Neural cell (in vitro differentiated cells): ENCODE results near the gene S100B. TPM values are rescaled to one million over a fixed set of nuclear protein-coding genes. Genes with fewer than 3 reads are reported as not detected.

Source experiments
- H2AFZ ChIP-seq: fragments of 200-600, 300-800 bp; sonication (generic), shearing (Covaris generic); 2 replicates; pipeline ENCODE4 v1.6.0; 2014; ENCODE audit warnings: low read depth, mild to moderate bottlenecking, antibody characterized with exemption, low read length, moderate library complexity
- H3F3A ChIP-seq: fragments of 200-600 bp; shearing (Covaris generic); 2 replicates; pipeline ENCODE4 v1.6.1; 2016; ENCODE audit warnings: mild to moderate bottlenecking, moderate library complexity, mixed read lengths, antibody characterized with exemption, low read length; ENCODE audit not compliant: insufficient read depth, poor library complexity, severe bottlenecking
- H3K27ac ChIP-seq: fragments of 200-600, 300-800 bp; sonication (generic), shearing (Covaris generic); 2 replicates; pipeline ENCODE4 v1.5.1; 2014; ENCODE audit warnings: mild to moderate bottlenecking, low read length, moderate library complexity
- H3K27me3 ChIP-seq: fragments of 300-800, 200-600 bp; sonication (generic), shearing (Covaris generic); 2 replicates; pipeline ENCODE4 v1.6.0; 2014; ENCODE audit warnings: mild to moderate bottlenecking, low read depth, low read length, moderate library complexity; ENCODE audit not compliant: insufficient read depth
- H3K36me3 ChIP-seq: fragments of 300-800, 200-600 bp; sonication (generic), shearing (Covaris generic); 2 replicates; pipeline ENCODE4 v1.5.1; 2014; ENCODE audit warnings: mild to moderate bottlenecking, antibody characterized with exemption, low read length, moderate library complexity; ENCODE audit not compliant: insufficient read depth
- H3K4me2 ChIP-seq: fragments of 300-800, 200-600 bp; sonication (generic), shearing (Covaris generic); 2 replicates; pipeline ENCODE4 v1.6.0; 2014; ENCODE audit warnings: mild to moderate bottlenecking, low read length
- H3K4me3 ChIP-seq: fragments of 300-800, 200-600 bp; sonication (generic), shearing (Covaris generic); 2 replicates; pipeline ENCODE4 v1.5.1; 2014; ENCODE audit warnings: mild to moderate bottlenecking, low read length, moderate library complexity
- H3K79me2 ChIP-seq: fragments of 200-600 bp; shearing (Covaris generic); replicated peaks from 2 replicates; pipeline ENCODE4 v1.6.0; 2014; ENCODE audit warnings: mild to moderate bottlenecking, low read length, moderate library complexity; ENCODE audit not compliant: insufficient read depth
- H3K9ac ChIP-seq: fragments of 300-800, 200-600 bp; sonication (generic), shearing (Covaris generic); 2 replicates; pipeline ENCODE4 v1.6.1; 2016; ENCODE audit warnings: mild to moderate bottlenecking, low read length, mixed read lengths
- H3K9me2 ChIP-seq: fragments of 200-600 bp; shearing (Covaris generic); 2 replicates; pipeline ENCODE4 v1.6.1; 2016; ENCODE audit warnings: mild to moderate bottlenecking, low read length, mixed read lengths; ENCODE audit not compliant: insufficient read depth
- H3K9me3 ChIP-seq: fragments of 200-600, 300-800 bp; sonication (generic), shearing (Covaris generic); 2 replicates; pipeline ENCODE4 v1.6.1; 2016; ENCODE audit warnings: mild to moderate bottlenecking, mixed run types, low read length, moderate library complexity, mixed read lengths
- H4K20me1 ChIP-seq: fragments of 200-600 bp; shearing (Covaris generic); 2 replicates; pipeline ENCODE4 v1.6.1; 2016; ENCODE audit warnings: mild to moderate bottlenecking, mixed run types; ENCODE audit not compliant: insufficient read depth
- CTCF ChIP-seq: fragments of 450-650 bp; IDR thresholded peaks from 2 replicates; pipeline ENCODE4 v1.5.1; 2014; ENCODE audit warnings: antibody characterized with exemption, mild to moderate bottlenecking, moderate library complexity; ENCODE audit not compliant: poor library complexity, severe bottlenecking
- EP300 ChIP-seq: fragments of 450-650 bp; conservative IDR thresholded peaks from 2 replicates; pipeline ENCODE4 v1.6.1; 2014; ENCODE audit warnings: antibody characterized with exemption, mild to moderate bottlenecking, moderate library complexity; ENCODE audit not compliant: poor library complexity, severe bottlenecking
- EZH2 ChIP-seq: fragments of 200-600, 300-800 bp; shearing (Covaris generic), sonication (generic); IDR thresholded peaks from 2 replicates; pipeline ENCODE4 v1.6.1; 2014; ENCODE audit warnings: antibody characterized with exemption, low read length, borderline replicate concordance, mild to moderate bottlenecking; ENCODE audit not compliant: insufficient read depth, poor library complexity, severe bottlenecking
- MXI1 ChIP-seq: fragments of 450-650 bp; conservative IDR thresholded peaks from 2 replicates; pipeline ENCODE4 v1.6.1; 2014; ENCODE audit warnings: antibody characterized with exemption, mild to moderate bottlenecking; ENCODE audit not compliant: poor library complexity, severe bottlenecking
- POLR2AphosphoS5 ChIP-seq: IDR thresholded peaks from 2 replicates; pipeline ENCODE4 v1.6.1; 2012
- RAD21 ChIP-seq: fragments of 450-650 bp; conservative IDR thresholded peaks from 2 replicates; pipeline ENCODE4 v1.6.1; 2014; ENCODE audit warnings: antibody characterized with exemption, mild to moderate bottlenecking, moderate library complexity
- REST ChIP-seq: IDR thresholded peaks from 2 replicates; pipeline ENCODE4 v1.6.1; 2012; ENCODE audit warnings: borderline replicate concordance
- SMC3 ChIP-seq: fragments of 450-650 bp; conservative IDR thresholded peaks from 2 replicates; pipeline ENCODE4 v1.6.1; 2014; ENCODE audit warnings: antibody characterized with exemption, mild to moderate bottlenecking, moderate library complexity; ENCODE audit not compliant: poor library complexity
- TAF1 ChIP-seq: IDR thresholded peaks from 2 replicates; pipeline ENCODE4 v1.6.1; 2012; ENCODE audit warnings: low read depth
- polyA plus RNA-seq: library from polyadenylated mRNA; depleted of rRNA; stranded (reverse); fragments of >200 nt; gene quantifications from 2 replicates; pipeline ENCODE4 v1.2.3, GENCODE V29; 2014

S100B gene
- polyA plus RNA-seq, 1 donor from 2014 or later: 1.4 TPM

GRCh38 chr21:46639489-46640386 lies 34.9 kb upstream of the S100B start:
- peaks cover 54% of the 10 kb centered on the region for H3K79me2 ChIP-seq
- H4K20me1 ChIP-seq: peaks cover 2% of the 10 kb centered on the region
- H3K4me2 ChIP-seq: peak overlapping the region; percentile 85

DNA sequence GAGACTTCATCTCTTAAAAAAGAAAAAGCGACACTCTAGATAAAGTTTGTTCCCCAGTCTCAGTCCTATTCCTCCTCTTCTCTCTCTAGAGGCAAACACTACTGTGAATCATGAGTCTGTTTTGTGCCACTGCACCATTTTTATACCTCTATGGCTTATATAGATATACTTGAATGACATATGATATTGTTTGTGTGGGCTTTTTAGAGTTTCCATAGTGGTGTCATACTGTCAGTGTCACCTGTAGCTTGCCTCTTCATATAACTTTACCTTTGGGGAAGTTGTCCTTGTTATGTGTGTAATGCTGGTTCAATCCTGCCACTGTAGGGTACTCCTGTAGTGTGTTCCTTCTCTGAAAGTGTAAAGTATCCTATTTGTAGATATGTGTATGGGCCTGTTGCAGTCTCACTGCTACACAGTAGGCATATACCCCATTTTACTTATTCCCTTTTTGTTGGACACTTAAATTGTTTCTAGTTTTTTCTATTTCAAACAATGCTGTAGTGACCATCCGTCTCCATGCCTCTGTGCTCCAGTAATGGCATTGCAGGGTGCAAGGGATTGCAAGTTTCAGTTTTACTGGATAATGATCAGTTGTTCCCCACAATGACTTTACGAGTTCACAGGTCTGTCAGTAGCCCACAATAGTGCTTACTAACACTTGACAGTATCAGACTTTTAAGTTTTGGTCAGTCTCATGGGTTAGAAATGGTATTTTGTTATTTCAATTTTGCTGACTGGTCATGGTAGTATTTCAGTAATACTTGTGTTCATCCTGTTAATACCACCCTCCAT lies 33.3 kb upstream of the S100B start:
- peaks cover 2% of the 10 kb centered on the region for H4K20me1 ChIP-seq
- no peak overlapping the region for H3K27ac ChIP-seq
- peaks cover 54% of the 10 kb centered on the region for H3K79me2 ChIP-seq
- H3K36me3 ChIP-seq: peaks cover 5% of the 10 kb centered on the region
- peaks cover 4% of the 10 kb centered on the region for H3F3A ChIP-seq
- no peak overlapping the region for H3K9ac ChIP-seq
- no peaks in the 10 kb centered on the region for H3K27me3 ChIP-seq
- H3K9me3 ChIP-seq: no peaks in the 10 kb centered on the region
- no peak for TF ChIP-seq EP300
- TF ChIP-seq TAF1: no peak
- TF ChIP-seq MXI1: no peak
- no peak for TF ChIP-seq EZH2
- no peak for TF ChIP-seq SMC3
- no peak for TF ChIP-seq CTCF
- no peak for TF ChIP-seq RAD21
- no peak for TF ChIP-seq REST
- no peak for TF ChIP-seq POLR2AphosphoS5
- H3K9me2 ChIP-seq: no peaks in the 10 kb centered on the region
- H3K4me3 ChIP-seq: peak overlapping the region; percentile 80
- peak overlapping the region; percentile 85 for H3K4me2 ChIP-seq
- H2AFZ ChIP-seq: no peak overlapping the region

More at GRCh38 chr21:46639489-46640386, 34.9 kb upstream of the S100B start:
- no peaks in the 10 kb centered on the region for H3K9me2 ChIP-seq
- no peak overlapping the region for H3K27ac ChIP-seq
- H3K36me3 ChIP-seq: peaks cover 15% of the 10 kb centered on the region
- peaks cover 4% of the 10 kb centered on the region for H3F3A ChIP-seq
- no peak overlapping the region for H3K9ac ChIP-seq
- peak overlapping the region; percentile 80 for H3K4me3 ChIP-seq
- no peaks in the 10 kb centered on the region for H3K9me3 ChIP-seq
- no peaks in the 10 kb centered on the region for H3K27me3 ChIP-seq
- TF ChIP-seq CTCF: peak; percentile 60
- peak; percentile 57 for TF ChIP-seq RAD21
- no peak for TF ChIP-seq TAF1
- peak; percentile 69 for TF ChIP-seq SMC3
- TF ChIP-seq MXI1: no peak
- H2AFZ ChIP-seq: no peak overlapping the region
